Measurements from ENCODE around the gene TNFRSF4. TPM values are rescaled to one million over a fixed set of nuclear protein-coding genes. Genes with fewer than 3 reads are reported as not detected.

Gene TNFRSF4
- total RNA-seq, 2 donors from 2014 or later = 1.2 to 2.3 TPM

DNA sequence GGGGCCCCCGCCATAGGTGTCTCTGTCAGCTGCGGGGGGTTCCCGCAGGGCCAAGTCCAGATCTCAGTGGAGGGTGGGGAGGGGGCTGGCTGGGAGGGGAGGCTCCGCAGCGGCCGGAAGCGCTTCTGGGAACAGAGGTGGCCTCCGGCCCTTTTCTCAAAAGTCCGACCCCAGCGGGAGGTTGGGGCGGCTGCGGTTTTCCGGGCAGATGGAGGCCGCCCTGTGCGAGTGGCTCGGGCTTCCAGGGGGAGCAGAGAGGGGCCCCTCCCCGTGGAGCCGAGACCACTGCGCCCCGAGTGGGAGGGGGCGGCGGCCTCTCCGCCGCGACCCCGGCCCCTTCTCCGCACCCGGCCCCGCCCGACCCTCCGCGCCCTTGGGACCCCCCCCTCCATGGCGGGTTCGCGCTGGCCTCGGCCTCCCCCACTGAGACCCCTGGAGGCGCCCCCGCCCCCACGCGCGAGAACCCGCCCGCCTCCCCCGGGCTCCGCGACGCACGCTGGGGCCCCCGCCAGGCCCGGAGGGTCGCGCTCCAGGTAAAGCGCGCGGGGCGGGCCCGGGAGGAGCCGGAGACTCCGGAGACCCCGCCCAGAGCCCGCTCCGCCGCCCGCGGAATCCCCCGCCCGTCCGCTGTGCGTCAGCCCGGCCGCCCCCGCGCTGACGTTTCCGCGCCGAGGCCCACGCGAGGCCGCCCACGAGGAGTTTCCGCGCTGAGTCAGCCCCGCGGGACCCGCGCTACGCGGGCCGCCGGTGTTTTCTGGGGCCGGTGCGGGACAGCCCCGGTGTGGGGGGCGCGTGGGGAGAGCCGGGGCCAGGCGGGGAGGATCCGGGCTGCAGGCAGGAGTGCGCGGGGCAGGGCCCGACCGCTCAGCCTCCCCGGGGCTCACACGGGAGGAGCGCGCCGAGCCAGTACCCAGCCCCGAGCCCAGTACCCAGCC lies 12.8 kb downstream of the TNFRSF4 start:
- intact Hi-C loops (cut with DNase I) = no loop called here
- Histone ChIP-seq H3K9me3 (no peaks in the 10 kb centered on the region), H3K4me1 (peaks cover 1% of the 10 kb centered on the region), H3K9ac (ENCODE audit: low read depth in 2 of 2, low read length in 2 of 2) (peak overlapping the region in 1 of 2 donors; percentile 24), H3K27me3 (peaks cover 33% of the 10 kb centered on the region), H3K27ac (no peak overlapping the region), H3K4me3 (peak overlapping the region; percentile 27), H3K36me3 (no peaks in the 10 kb centered on the region)
- no peak for TF ChIP-seq CTCF (IDR thresholded peaks at IDR 0.05)
- peak; percentile 54 for DNase-seq

- no peaks in the 10 kb centered on the region for H3K36me3 ChIP-seq
- H3K9ac ChIP-seq (ENCODE audit: low read depth in 2 of 2, low read length in 2 of 2) = no peak overlapping the region
- intact Hi-C loops (cut with DNase I) = no loop called here
- H3K4me1 ChIP-seq = no peaks in the 10 kb centered on the region
- DNase-seq = no peak
- H3K4me3 ChIP-seq = no peak overlapping the region
- peaks cover 24% of the 10 kb centered on the region for H3K27me3 ChIP-seq
- TF ChIP-seq CTCF (IDR thresholded peaks at IDR 0.05) = no peak
- H3K27ac ChIP-seq = no peak overlapping the region
- no peaks in the 10 kb centered on the region for H3K9me3 ChIP-seq
Measured at GRCh38 chr1:1199961-1200875, 13.7 kb downstream of the TNFRSF4 start.

DNA sequence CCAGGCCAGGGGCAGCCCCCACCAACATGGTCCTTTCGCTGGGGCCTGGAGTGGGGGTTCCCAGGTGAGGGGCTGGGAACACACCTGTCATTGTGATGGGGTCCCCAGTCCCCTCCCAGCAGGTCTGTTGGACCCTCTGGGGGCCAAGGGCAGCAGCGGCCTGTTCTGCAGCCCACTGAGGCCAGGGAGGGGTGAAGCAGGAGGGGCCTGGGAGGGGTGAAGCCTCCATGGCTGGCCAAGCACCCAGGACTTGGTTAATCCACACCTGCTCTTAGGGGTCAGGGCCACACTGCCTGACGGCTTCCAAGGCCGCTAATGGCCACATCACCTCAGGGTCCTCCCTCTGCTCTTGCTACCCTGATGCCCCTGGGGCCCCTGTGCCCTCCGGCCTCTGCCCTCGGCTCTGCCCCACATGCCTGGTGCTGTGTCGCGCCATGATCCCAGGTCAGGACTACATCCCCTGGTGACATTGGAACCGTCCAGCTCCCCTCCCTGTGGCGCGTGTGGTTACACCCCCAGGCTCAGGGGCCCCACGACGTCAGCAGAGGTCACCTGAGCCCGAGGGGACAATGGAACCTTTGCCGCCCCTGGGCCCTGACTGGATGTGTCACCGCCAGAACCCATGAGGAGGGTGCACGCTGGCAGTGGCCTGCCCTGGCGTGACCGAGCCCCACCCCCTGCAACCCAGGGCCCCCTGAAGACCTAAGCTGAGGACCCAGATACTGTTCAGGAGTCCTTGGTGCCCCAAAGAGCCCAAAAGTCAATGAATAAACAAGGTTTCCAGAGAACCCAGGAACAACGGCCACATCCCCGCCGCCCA lies 14.6 kb downstream of the TNFRSF4 start:
- intact Hi-C loops (cut with DNase I) = no loop called here
- no peak for DNase-seq
- Histone ChIP-seq H3K27ac (no peak overlapping the region), H3K9ac (ENCODE audit: low read depth in 2 of 2, low read length in 2 of 2) (no peak overlapping the region), H3K4me3 (no peak overlapping the region), H3K27me3 (peaks cover 22% of the 10 kb centered on the region), H3K4me1 (no peaks in the 10 kb centered on the region), H3K36me3 (no peaks in the 10 kb centered on the region), H3K9me3 (no peaks in the 10 kb centered on the region)
- no peak for TF ChIP-seq CTCF (IDR thresholded peaks at IDR 0.05)

DNA sequence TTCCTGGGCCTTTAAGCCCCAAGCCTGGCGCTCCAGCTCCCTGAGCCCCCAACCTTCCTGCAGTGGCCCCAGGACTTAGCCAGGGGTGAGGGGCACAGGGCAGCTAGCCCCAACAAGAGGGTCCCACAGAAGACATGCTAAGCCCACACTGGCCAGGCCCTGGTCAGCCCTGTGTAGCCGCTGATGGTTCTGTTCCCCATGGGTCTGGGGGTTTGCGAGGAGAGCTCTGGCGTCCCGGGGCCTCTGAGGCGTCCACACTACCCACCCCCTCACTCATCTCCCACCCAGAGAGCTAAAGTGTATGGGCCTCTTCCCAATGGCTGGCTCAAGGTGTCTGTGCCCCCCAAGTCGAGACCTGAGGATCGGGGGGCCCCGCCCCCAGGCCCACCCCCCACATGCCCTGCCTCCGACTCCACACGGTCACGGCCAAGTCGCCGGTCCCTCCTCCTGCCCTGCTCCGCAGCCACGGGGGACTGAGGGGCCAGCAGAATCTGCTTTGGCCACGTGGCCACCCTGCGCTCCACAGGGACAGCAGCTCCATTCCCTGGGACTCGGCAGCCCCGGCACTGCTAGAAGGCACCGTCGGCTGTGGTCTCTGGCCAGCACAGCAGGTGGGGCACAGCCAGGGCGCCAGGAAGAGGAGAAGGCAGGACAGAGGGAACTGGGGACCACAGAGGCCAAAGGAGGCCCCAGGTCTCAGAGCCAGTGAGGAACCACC lies 15.4 kb downstream of the TNFRSF4 start:
- no peaks in the 10 kb centered on the region for H3K36me3 ChIP-seq
- H3K9ac ChIP-seq (ENCODE audit: low read depth in 2 of 2, low read length in 2 of 2) = no peak overlapping the region
- H3K4me1 ChIP-seq = no peaks in the 10 kb centered on the region
- no peak overlapping the region for H3K4me3 ChIP-seq
- H3K27me3 ChIP-seq = peaks cover 22% of the 10 kb centered on the region
- no peak overlapping the region for H3K27ac ChIP-seq
- intact Hi-C loops (cut with DNase I) = no loop called here
- no peak for TF ChIP-seq CTCF (IDR thresholded peaks at IDR 0.05)
- no peak for DNase-seq
- H3K9me3 ChIP-seq = no peaks in the 10 kb centered on the region

All from colonic mucosa (tissue), 4 donors.